Astrocyte (in vitro differentiated cells and primary cell): ENCODE results near the gene AGPAT4. TPM values are rescaled to one million over a fixed set of nuclear protein-coding genes. Genes with fewer than 3 reads are reported as not detected.

ENCODE experiments used
- DNase-seq: peaks from one replicate; pipeline ENCODE4 v3.0.0-alpha.2; 2010; ENCODE audit warnings: low read depth
- FAIRE-seq: peaks from 2 replicates; lab custom pipeline; 2011; peaks lifted over from hg19 to GRCh38; lab: Jason Lieb, UNC
- H2AFZ ChIP-seq: 2 replicates; pipeline ENCODE4 v1.6.0; 2012; ENCODE audit warnings: low read depth, low read length, inconsistent platforms
- H3K27ac ChIP-seq: 2 replicates; pipeline ENCODE4 v1.5.1; 2011; ENCODE audit warnings: low read depth, low read length, inconsistent platforms
- H3K27me3 ChIP-seq: 2 replicates; pipeline ENCODE4 v1.6.0; 2011; ENCODE audit warnings: low read length, inconsistent platforms; ENCODE audit not compliant: insufficient read depth
- H3K36me3 ChIP-seq: 2 replicates; pipeline ENCODE4 v1.5.1; 2011; ENCODE audit warnings: low read length, inconsistent platforms; ENCODE audit not compliant: insufficient read depth
- H3K4me1 ChIP-seq: 2 replicates; pipeline ENCODE4 v1.5.1; 2011; ENCODE audit warnings: low read length, inconsistent platforms; ENCODE audit not compliant: insufficient read depth
- H3K4me2 ChIP-seq: 2 replicates; pipeline ENCODE4 v1.6.0; 2012; ENCODE audit warnings: low read length, inconsistent platforms
- H3K4me3 ChIP-seq: 2 replicates; pipeline ENCODE4 v1.5.1; 2011; ENCODE audit warnings: low read depth, mild to moderate bottlenecking, low read length, inconsistent platforms; ENCODE audit not compliant: insufficient read depth
- H3K79me2 ChIP-seq: 2 replicates; pipeline ENCODE4 v1.6.0; 2012; ENCODE audit warnings: mild to moderate bottlenecking, low read length, inconsistent platforms; ENCODE audit not compliant: insufficient read depth
- H3K9ac ChIP-seq: 2 replicates; pipeline ENCODE4 v1.6.0; 2012; ENCODE audit warnings: mild to moderate bottlenecking, low read length, inconsistent platforms
- H3K9me3 ChIP-seq: 2 replicates; pipeline ENCODE4 v1.5.1; 2012; ENCODE audit warnings: low read depth, mild to moderate bottlenecking, low read length, inconsistent platforms; ENCODE audit not compliant: insufficient read depth
- H4K20me1 ChIP-seq: 2 replicates; pipeline ENCODE4 v1.6.0; 2012; ENCODE audit warnings: low read length, inconsistent platforms; ENCODE audit not compliant: insufficient read depth
- H3K27ac Mint-ChIP-seq: one replicate; pipeline ENCODE4 v1.8.0; 2021; ENCODE audit warnings: mild to moderate bottlenecking, mixed read lengths; ENCODE audit not compliant: unreplicated experiment
- H3K27me3 Mint-ChIP-seq: one replicate; pipeline ENCODE4 v1.8.0; 2021; ENCODE audit warnings: low read depth, mixed read lengths; ENCODE audit not compliant: unreplicated experiment
- H3K36me3 Mint-ChIP-seq: one replicate; pipeline ENCODE4 v1.8.0; 2021; ENCODE audit warnings: low read depth, mixed read lengths; ENCODE audit not compliant: unreplicated experiment
- H3K4me1 Mint-ChIP-seq: one replicate; pipeline ENCODE4 v1.8.0; 2021; ENCODE audit warnings: low read depth, mixed read lengths; ENCODE audit not compliant: unreplicated experiment
- H3K4me3 Mint-ChIP-seq: one replicate; pipeline ENCODE4 v1.8.0; 2021; ENCODE audit warnings: mild to moderate bottlenecking, moderate library complexity, mixed read lengths; ENCODE audit not compliant: unreplicated experiment
- H3K9me3 Mint-ChIP-seq: one replicate; pipeline ENCODE4 v1.8.0; 2021; ENCODE audit warnings: mild to moderate bottlenecking, mixed read lengths; ENCODE audit not compliant: unreplicated experiment
- CTCF ChIP-seq: IDR thresholded peaks from 2 replicates; pipeline ENCODE4 v1.5.1; 2011; ENCODE audit warnings: low read depth, mild to moderate bottlenecking, inconsistent platforms, low read length, moderate library complexity; ENCODE audit not compliant: insufficient read depth
- EZH2 ChIP-seq: IDR thresholded peaks from 2 replicates; pipeline ENCODE4 v1.6.1; 2012; ENCODE audit warnings: mild to moderate bottlenecking, low read length, inconsistent platforms; ENCODE audit not compliant: insufficient read depth
- total RNA-seq: library from RNA; stranded (reverse); gene quantifications from 2 replicates; pipeline ENCODE4 v1.2.1, GENCODE V29; 2021

AGPAT4 gene
- total RNA-seq, 1 donor from 2014 or later = 27.2 TPM

DNA sequence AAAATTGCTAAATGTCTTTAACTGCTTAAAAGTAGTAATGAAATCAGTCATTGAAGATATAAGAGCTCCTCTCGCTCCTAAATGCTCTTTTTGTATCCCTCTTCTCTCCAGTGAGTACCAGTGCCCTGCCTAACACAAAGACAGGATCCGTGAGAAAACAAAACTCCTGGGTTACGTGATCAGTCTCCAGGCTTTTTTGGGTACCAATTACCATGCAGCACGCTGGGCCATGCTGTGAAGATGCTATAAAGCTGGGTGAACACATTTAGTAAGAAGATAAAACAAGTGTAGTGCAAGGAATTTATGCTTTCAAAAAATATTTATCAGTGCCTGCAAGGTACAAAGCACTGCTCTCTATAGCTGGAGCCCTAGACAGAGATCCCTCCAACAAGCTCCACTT is 66.7 kb downstream of the AGPAT4 start:
- H4K20me1 ChIP-seq = peaks cover 22% of the 10 kb centered on the region
- no peaks in the 10 kb centered on the region for H3K36me3 ChIP-seq
- H3K27ac ChIP-seq = no peak overlapping the region
- Mint-ChIP-seq H3K4me3 (no peak overlapping the region), H3K9me3 (peaks cover 3% of the 10 kb centered on the region), H3K27me3 (no peaks in the 10 kb centered on the region), H3K36me3 (peaks cover 15% of the 10 kb centered on the region), H3K27ac (no peak overlapping the region), H3K4me1 (peaks cover 9% of the 10 kb centered on the region)
- no peaks in the 10 kb centered on the region for H3K27me3 ChIP-seq
- peaks cover 7% of the 10 kb centered on the region for H3K4me1 ChIP-seq
- H3K9ac ChIP-seq = no peak overlapping the region
- H3K9me3 ChIP-seq = no peaks in the 10 kb centered on the region
- H2AFZ ChIP-seq = no peak overlapping the region
- TF ChIP-seq CTCF (no peak), EZH2 (no peak)
- H3K4me2 ChIP-seq = no peak overlapping the region
- DNase-seq (no peak), FAIRE-seq (no peak)
- peaks cover 58% of the 10 kb centered on the region for H3K79me2 ChIP-seq
- no peak overlapping the region for H3K4me3 ChIP-seq

- Histone ChIP-seq H3K27me3 (no peaks in the 10 kb centered on the region), H4K20me1 (peaks cover 26% of the 10 kb centered on the region), H3K9me3 (no peaks in the 10 kb centered on the region), H3K79me2 (peaks cover 55% of the 10 kb centered on the region), H3K9ac (peak overlapping the region; percentile 35), H3K4me1 (peaks cover 7% of the 10 kb centered on the region), H3K36me3 (no peaks in the 10 kb centered on the region), H2AFZ (no peak overlapping the region), H3K4me2 (peak overlapping the region; percentile 60), H3K27ac (no peak overlapping the region), H3K4me3 (no peak overlapping the region)
- FAIRE-seq (no peak), DNase-seq (peak; percentile 63)
- peaks cover 12% of the 10 kb centered on the region for H3K36me3 Mint-ChIP-seq
- no peak overlapping the region for H3K4me3 Mint-ChIP-seq
- H3K27ac Mint-ChIP-seq = no peak overlapping the region
- TF ChIP-seq CTCF (no peak), EZH2 (no peak)
- peaks cover 9% of the 10 kb centered on the region for H3K4me1 Mint-ChIP-seq
- no peaks in the 10 kb centered on the region for H3K9me3 Mint-ChIP-seq
- no peaks in the 10 kb centered on the region for H3K27me3 Mint-ChIP-seq
Observed at GRCh38 chr6:161204866-161205557, 68.8 kb downstream of the AGPAT4 start.
